Esophagus squamous epithelium (tissue), 5 donors: ENCODE results near the gene TBL2. TPM values are rescaled to one million over a fixed set of nuclear protein-coding genes. Genes with fewer than 3 reads are reported as not detected.
"Not testable (repeated sequence)": the region's sequence is repeated elsewhere in the genome, so short reads cannot be mapped to it uniquely, and the experiment has no call there.

Experiments
- DNase-seq: peaks from one replicate; lab custom pipeline; 2025; lab: John Stamatoyannopoulos, UW
- H3K27ac ChIP-seq, 4 donors: fragments of 200-600 bp; sonication (generic); one replicate each; pipeline ENCODE4 v1.5.1; 2016 to 2019; ENCODE audit warnings: mild to moderate bottlenecking in 1 of 4
- H3K27me3 ChIP-seq, 4 donors: fragments of 200-600 bp; sonication (generic); 1 replicate in 3 of 4; 2 replicates in 1 of 4; pipeline versions ENCODE4 v1.5.1 to v1.6.0; 2017 to 2021; ENCODE audit warnings: antibody characterized with exemption in 1 of 4
- H3K36me3 ChIP-seq, 3 donors: fragments of 200-600 bp; sonication (generic); one replicate each; pipeline ENCODE4 v1.5.1; 2016 to 2019
- H3K4me1 ChIP-seq, 3 donors: fragments of 200-600 bp; sonication (generic); one replicate each; pipeline ENCODE4 v1.5.1; 2017 to 2019
- H3K4me3 ChIP-seq, 4 donors: fragments of 200-600 bp; sonication (generic); 1 replicate in 3 of 4; 2 replicates in 1 of 4; pipeline ENCODE4 v1.5.1; 2016 to 2019; ENCODE audit warnings: mild to moderate bottlenecking in 2 of 4, moderate library complexity in 1 of 4
- H3K9me3 ChIP-seq, 3 donors: fragments of 200-600 bp; sonication (generic); one replicate each; pipeline ENCODE4 v1.5.1; 2016 to 2019
- CTCF ChIP-seq, 6 experiments: fragments of 450-650 bp in 4 of 6; fragments of 200-600 bp in 2 of 6; sonication (generic) in 2 of 6; IDR thresholded peaks; one replicate each; pipeline ENCODE4 v1.5.1; 2016 to 2019; ENCODE audit warnings: antibody characterized with exemption in 6 of 6, mild to moderate bottlenecking in 4 of 6, moderate library complexity in 4 of 6
- POLR2A ChIP-seq, 4 donors: fragments of 450-650 bp; IDR thresholded peaks; one replicate each; pipeline ENCODE4 v1.6.1; 2017; ENCODE audit warnings: antibody characterized with exemption in 4 of 4, mild to moderate bottlenecking in 4 of 4, moderate library complexity in 3 of 4
- WGBS, 2 donors: methylation state at CpG; one replicate each; pipeline ENCODE4 v1.1.5; 2018; 5-methylcytosine and 5-hydroxymethylcytosine counted together
- intact Hi-C: fragments of 100-400 bp; cut with DNase I; formaldehyde crosslinking; loops from one replicate; pipeline ENCODE4 v1.15.0; 2022
- total RNA-seq, 4 donors: library from RNA; depleted of rRNA; stranded (reverse); fragments of >200 nt; gene quantifications; one replicate each; pipeline ENCODE4 v1.1.0, GENCODE V29; 2016
- donor health status: DM: yes; HTN: yes; CAD: no.

Gene TBL2
- total RNA-seq, 4 donors from 2014 or later = 18.1 to 34.8 (median 26.7) TPM

GRCh38 chr7:73623798-73624668 lies 45.7 kb upstream of the TBL2 start, which contains the start of gene MLXIPL:
Gene MLXIPL, minus strand, starts transcription at chr7:73624522. Its CDS starts 30 bp downstream, at chr7:73624492.
- WGBS, 2 donors = 2 to 8% methylated on average over 6 to 27 of the region's 80 CpGs
- peak within 1 kb of the TSS in 2 of 4 donors; percentile 25 to 62 for H3K27ac ChIP-seq
- H3K27me3 ChIP-seq = peaks cover 11 to 83% (median 26%) of the 10 kb centered on the region in 4 donors
- peak within 1 kb of the TSS; percentile 32 to 73 (median 46) for H3K4me3 ChIP-seq
- no peaks in the 10 kb centered on the region for H3K9me3 ChIP-seq
- intact Hi-C loops = no loop called here
- TF ChIP-seq POLR2A (IDR thresholded peaks at IDR 0.05) (no peak), CTCF (IDR thresholded peaks at IDR 0.05) (no peak)
- peaks cover 11 to 27% (median 20%) of the 10 kb centered on the region in 3 donors for H3K4me1 ChIP-seq
- H3K36me3 ChIP-seq = no peaks in the 10 kb centered on the region
- DNase-seq = no peak

GRCh38 chr7:73622909-73623797 lies 44.8 kb upstream of the TBL2 start:
- peaks cover 11 to 75% (median 24%) of the 10 kb centered on the region in 4 donors for H3K27me3 ChIP-seq
- H3K4me1 ChIP-seq = peaks cover 11 to 27% (median 20%) of the 10 kb centered on the region in 3 donors
- no peaks in the 10 kb centered on the region for H3K36me3 ChIP-seq
- H3K4me3 ChIP-seq = peak overlapping the region; percentile 32 to 73 (median 46)
- 4 to 5% methylated on average over 16 to 19 of the region's 58 CpGs for WGBS, 2 donors
- H3K9me3 ChIP-seq = no peaks in the 10 kb centered on the region
- no peak for DNase-seq
- TF ChIP-seq POLR2A (IDR thresholded peaks at IDR 0.05) = no peak
- TF ChIP-seq CTCF (IDR thresholded peaks at IDR 0.05) = no peak
- H3K27ac ChIP-seq = peak overlapping the region in 2 of 4 donors; percentile 25 to 62
- intact Hi-C loops = no loop called here

GRCh38 chr7:73622527-73622908 lies 44.1 kb upstream of the TBL2 start:
- peak overlapping the region in 1 of 4 donors; percentile 21 for H3K27ac ChIP-seq
- TF ChIP-seq POLR2A (IDR thresholded peaks at IDR 0.05) = no peak
- 0% methylated on average over 1 of the region's 2 CpGs; no CpG with 5 or more reads in 1 of the 2 donors for WGBS, 2 donors
- no peak for DNase-seq
- no peaks in the 10 kb centered on the region for H3K36me3 ChIP-seq
- H3K9me3 ChIP-seq = no peaks in the 10 kb centered on the region
- H3K27me3 ChIP-seq = peaks cover 11 to 68% (median 24%) of the 10 kb centered on the region in 4 donors
- peaks cover 11 to 27% (median 20%) of the 10 kb centered on the region in 3 donors for H3K4me1 ChIP-seq
- H3K4me3 ChIP-seq = peak overlapping the region in 2 of 4 donors; percentile 56 to 73
- intact Hi-C loops = no loop called here

- H3K4me1 ChIP-seq = peaks cover 11 to 23% (median 20%) of the 10 kb centered on the region in 3 donors
- 53 to 66% methylated on average over 6 of the region's 7 CpGs for WGBS, 2 donors
- H3K27ac ChIP-seq = no peak overlapping the region
- H3K27me3 ChIP-seq = peaks cover 11 to 57% (median 24%) of the 10 kb centered on the region in 4 donors
- intact Hi-C loops = no loop called here
- H3K36me3 ChIP-seq = no peaks in the 10 kb centered on the region
- DNase-seq = no peak
- H3K9me3 ChIP-seq = no peaks in the 10 kb centered on the region
- H3K4me3 ChIP-seq = no peak overlapping the region
- TF ChIP-seq POLR2A (IDR thresholded peaks at IDR 0.05) (no peak), CTCF (IDR thresholded peaks at IDR 0.05) (no peak)
Observed at GRCh38 chr7:73621168-73622063, 43.0 kb upstream of the TBL2 start.

GRCh38 chr7:73619394-73619793 lies 41.0 kb upstream of the TBL2 start:
- H3K9me3 ChIP-seq, DNase-seq, intact Hi-C loops, H3K36me3 ChIP-seq, H3K27ac ChIP-seq, H3K4me3 ChIP-seq: not testable (repeated sequence)
- H3K4me1 ChIP-seq = peaks cover 11 to 26% (median 19%) of the 10 kb centered on the region in 3 donors
- H3K27me3 ChIP-seq = peaks cover 11 to 55% (median 19%) of the 10 kb centered on the region in 4 donors
- WGBS, 2 donors = 83 to 93% methylated on average over 9 to 11 of the region's 11 CpGs
